GM12878 (cell line): ENCODE results near the gene SNHG17.

Experiments
- BMI1 ChIP-seq: fragments of 450-650 bp; IDR thresholded peaks from 2 replicates; pipeline ENCODE4 v1.6.1; 2016; ENCODE audit warnings: mild to moderate bottlenecking, moderate library complexity, borderline replicate concordance
- CHD2 ChIP-seq: IDR thresholded peaks from 2 replicates; pipeline ENCODE4 v1.6.1; 2011; ENCODE audit warnings: low read depth, low read length, improper control_type of control experiment, borderline replicate concordance
- ETV6 ChIP-seq, 2 experiments: fragments of 450-650 bp in 1 of 2; IDR thresholded peaks in 1 of 2; conservative IDR thresholded peaks in 1 of 2; 2 replicates each; pipeline ENCODE4 v1.6.1; 2014; ENCODE audit warnings: antibody characterized with exemption in 1 of 2, borderline replicate concordance in 1 of 2, low read depth in 1 of 2, mild to moderate bottlenecking in 1 of 2, moderate library complexity in 1 of 2
- NBN ChIP-seq: fragments of 450-650 bp; IDR thresholded peaks from 2 replicates; pipeline ENCODE4 v1.6.1; 2016
- POLR2A ChIP-seq: IDR thresholded peaks from 2 replicates; pipeline ENCODE4 v1.6.1; 2011; ENCODE audit warnings: low read depth, mild to moderate bottlenecking, low read length
- POLR2AphosphoS5 ChIP-seq: IDR thresholded peaks from 2 replicates; pipeline ENCODE4 v1.6.1; 2011; ENCODE audit warnings: mild to moderate bottlenecking, low read length, inconsistent platforms
- SP1 ChIP-seq: IDR thresholded peaks from one replicate; pipeline ENCODE4 v1.6.1; 2011; ENCODE audit warnings: low read depth, low read length
- TAF1 ChIP-seq: IDR thresholded peaks from 2 replicates; pipeline ENCODE4 v1.6.1; 2011; ENCODE audit warnings: mild to moderate bottlenecking, low read depth, low read length, borderline replicate concordance
- ZNF207 ChIP-seq: fragments of 450-650 bp; IDR thresholded peaks from 2 replicates; pipeline ENCODE4 v1.6.1; 2014; ENCODE audit warnings: antibody characterized with exemption, mild to moderate bottlenecking, borderline replicate concordance
- ZSCAN29 ChIP-seq: fragments of 450-650 bp; IDR thresholded peaks from 2 replicates; pipeline ENCODE4 v1.6.1; 2017; ENCODE audit warnings: mild to moderate bottlenecking, moderate library complexity
- TF ChIP-seq, protein P1 (sequence below), 3 experiments: IDR thresholded peaks in 2 of 3; conservative IDR thresholded peaks in 1 of 3; 2 replicates each; pipeline ENCODE4 v1.5.1; 2011; ENCODE audit warnings: low read depth in 3 of 3, low read length in 3 of 3, mild to moderate bottlenecking in 3 of 3, control low read depth in 2 of 3, moderate library complexity in 2 of 3, inconsistent platforms in 1 of 3, mixed read lengths in 1 of 3; ENCODE audit not compliant: control insufficient read depth in 2 of 3, insufficient read depth in 1 of 3; ENCODE audit errors: extremely low read depth in 1 of 3
- TF ChIP-seq, protein P2 (sequence below): IDR thresholded peaks from 2 replicates; pipeline ENCODE4 v1.6.1; 2011; ENCODE audit warnings: borderline replicate concordance, low read depth, mild to moderate bottlenecking, moderate library complexity, mixed read lengths, low read length; ENCODE audit not compliant: insufficient read depth; ENCODE audit errors: extremely low read length
- TF ChIP-seq, protein P3 (sequence below): fragments of 150-350 bp; IDR thresholded peaks from 2 replicates; pipeline ENCODE4 v1.6.1; 2014; ENCODE audit warnings: mild to moderate bottlenecking, low read depth, low read length
- TF ChIP-seq, protein P4 (sequence below): fragments of 450-650 bp; IDR thresholded peaks from 2 replicates; pipeline ENCODE4 v1.6.1; 2016; ENCODE audit warnings: mild to moderate bottlenecking, moderate library complexity, borderline replicate concordance

DNA sequence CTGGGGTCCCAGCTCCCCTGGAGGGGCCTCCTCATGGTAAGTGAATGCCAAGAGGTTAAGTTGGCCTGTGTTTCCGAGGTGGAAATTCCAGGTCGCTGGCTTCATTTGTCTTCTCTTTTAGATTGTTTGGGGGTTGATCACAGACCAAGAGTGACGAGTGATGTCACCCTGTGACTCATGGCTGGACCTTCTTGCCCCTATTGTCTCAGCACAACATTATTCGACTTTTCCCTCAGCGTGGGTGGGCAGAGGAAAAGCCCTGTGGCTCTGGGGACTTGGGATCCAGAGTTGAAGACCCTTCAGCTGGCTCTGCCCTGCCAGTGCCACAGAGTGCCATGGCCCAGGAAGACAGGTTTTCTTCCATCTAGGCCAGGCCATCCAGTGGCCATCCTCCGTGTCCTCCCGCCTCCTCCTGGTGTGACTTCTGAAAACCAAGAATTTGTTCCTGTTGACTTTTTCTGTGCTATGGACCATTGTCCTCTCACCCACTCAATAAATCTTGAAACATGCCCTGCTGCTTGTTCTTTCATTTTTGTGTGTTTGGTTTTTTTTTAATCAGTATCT lies 15.4 kb upstream of the SNHG17 start:
- no peak for TF ChIP-seq POLR2A
- TF ChIP-seq, protein P1, sequence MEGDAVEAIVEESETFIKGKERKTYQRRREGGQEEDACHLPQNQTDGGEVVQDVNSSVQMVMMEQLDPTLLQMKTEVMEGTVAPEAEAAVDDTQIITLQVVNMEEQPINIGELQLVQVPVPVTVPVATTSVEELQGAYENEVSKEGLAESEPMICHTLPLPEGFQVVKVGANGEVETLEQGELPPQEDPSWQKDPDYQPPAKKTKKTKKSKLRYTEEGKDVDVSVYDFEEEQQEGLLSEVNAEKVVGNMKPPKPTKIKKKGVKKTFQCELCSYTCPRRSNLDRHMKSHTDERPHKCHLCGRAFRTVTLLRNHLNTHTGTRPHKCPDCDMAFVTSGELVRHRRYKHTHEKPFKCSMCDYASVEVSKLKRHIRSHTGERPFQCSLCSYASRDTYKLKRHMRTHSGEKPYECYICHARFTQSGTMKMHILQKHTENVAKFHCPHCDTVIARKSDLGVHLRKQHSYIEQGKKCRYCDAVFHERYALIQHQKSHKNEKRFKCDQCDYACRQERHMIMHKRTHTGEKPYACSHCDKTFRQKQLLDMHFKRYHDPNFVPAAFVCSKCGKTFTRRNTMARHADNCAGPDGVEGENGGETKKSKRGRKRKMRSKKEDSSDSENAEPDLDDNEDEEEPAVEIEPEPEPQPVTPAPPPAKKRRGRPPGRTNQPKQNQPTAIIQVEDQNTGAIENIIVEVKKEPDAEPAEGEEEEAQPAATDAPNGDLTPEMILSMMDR (IDR thresholded peaks at IDR 0.05 in 2 of 3, conservative IDR thresholded peaks at IDR 0.05 in 1 of 3; ENCODE audit: control insufficient read depth in 2 of 3, extremely low read depth in 1 of 3, insufficient read depth in 1 of 3, low read depth in 3 of 3, low read length in 3 of 3), result no peak
- no peak for TF ChIP-seq SP1
- TF ChIP-seq NBN, result no peak
- no peak for TF ChIP-seq ETV6 (conservative IDR thresholded peaks at IDR 0.05 in 1 of 2, IDR thresholded peaks at IDR 0.05 in 1 of 2; ENCODE audit: borderline replicate concordance in 1 of 2, low read depth in 1 of 2)
- TF ChIP-seq, protein P2, sequence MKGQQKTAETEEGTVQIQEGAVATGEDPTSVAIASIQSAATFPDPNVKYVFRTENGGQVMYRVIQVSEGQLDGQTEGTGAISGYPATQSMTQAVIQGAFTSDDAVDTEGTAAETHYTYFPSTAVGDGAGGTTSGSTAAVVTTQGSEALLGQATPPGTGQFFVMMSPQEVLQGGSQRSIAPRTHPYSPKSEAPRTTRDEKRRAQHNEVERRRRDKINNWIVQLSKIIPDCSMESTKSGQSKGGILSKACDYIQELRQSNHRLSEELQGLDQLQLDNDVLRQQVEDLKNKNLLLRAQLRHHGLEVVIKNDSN, result no peak
- TF ChIP-seq, protein P3, sequence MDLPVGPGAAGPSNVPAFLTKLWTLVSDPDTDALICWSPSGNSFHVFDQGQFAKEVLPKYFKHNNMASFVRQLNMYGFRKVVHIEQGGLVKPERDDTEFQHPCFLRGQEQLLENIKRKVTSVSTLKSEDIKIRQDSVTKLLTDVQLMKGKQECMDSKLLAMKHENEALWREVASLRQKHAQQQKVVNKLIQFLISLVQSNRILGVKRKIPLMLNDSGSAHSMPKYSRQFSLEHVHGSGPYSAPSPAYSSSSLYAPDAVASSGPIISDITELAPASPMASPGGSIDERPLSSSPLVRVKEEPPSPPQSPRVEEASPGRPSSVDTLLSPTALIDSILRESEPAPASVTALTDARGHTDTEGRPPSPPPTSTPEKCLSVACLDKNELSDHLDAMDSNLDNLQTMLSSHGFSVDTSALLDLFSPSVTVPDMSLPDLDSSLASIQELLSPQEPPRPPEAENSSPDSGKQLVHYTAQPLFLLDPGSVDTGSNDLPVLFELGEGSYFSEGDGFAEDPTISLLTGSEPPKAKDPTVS, result no peak
- no peak for TF ChIP-seq POLR2AphosphoS5
- TF ChIP-seq CHD2, result no peak
- TF ChIP-seq ZSCAN29, result no peak
- TF ChIP-seq ZNF207, result no peak
- TF ChIP-seq BMI1, result no peak
- TF ChIP-seq TAF1, result no peak
- TF ChIP-seq, protein P4, sequence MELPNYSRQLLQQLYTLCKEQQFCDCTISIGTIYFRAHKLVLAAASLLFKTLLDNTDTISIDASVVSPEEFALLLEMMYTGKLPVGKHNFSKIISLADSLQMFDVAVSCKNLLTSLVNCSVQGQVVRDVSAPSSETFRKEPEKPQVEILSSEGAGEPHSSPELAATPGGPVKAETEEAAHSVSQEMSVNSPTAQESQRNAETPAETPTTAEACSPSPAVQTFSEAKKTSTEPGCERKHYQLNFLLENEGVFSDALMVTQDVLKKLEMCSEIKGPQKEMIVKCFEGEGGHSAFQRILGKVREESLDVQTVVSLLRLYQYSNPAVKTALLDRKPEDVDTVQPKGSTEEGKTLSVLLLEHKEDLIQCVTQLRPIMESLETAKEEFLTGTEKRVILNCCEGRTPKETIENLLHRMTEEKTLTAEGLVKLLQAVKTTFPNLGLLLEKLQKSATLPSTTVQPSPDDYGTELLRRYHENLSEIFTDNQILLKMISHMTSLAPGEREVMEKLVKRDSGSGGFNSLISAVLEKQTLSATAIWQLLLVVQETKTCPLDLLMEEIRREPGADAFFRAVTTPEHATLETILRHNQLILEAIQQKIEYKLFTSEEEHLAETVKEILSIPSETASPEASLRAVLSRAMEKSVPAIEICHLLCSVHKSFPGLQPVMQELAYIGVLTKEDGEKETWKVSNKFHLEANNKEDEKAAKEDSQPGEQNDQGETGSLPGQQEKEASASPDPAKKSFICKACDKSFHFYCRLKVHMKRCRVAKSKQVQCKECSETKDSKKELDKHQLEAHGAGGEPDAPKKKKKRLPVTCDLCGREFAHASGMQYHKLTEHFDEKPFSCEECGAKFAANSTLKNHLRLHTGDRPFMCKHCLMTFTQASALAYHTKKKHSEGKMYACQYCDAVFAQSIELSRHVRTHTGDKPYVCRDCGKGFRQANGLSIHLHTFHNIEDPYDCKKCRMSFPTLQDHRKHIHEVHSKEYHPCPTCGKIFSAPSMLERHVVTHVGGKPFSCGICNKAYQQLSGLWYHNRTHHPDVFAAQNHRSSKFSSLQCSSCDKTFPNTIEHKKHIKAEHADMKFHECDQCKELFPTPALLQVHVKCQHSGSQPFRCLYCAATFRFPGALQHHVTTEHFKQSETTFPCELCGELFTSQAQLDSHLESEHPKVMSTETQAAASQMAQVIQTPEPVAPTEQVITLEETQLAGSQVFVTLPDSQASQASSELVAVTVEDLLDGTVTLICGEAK, result no peak
